ENCODE data around the gene ATF7IP.

ATF7IP gene

GRCh38 chr12:14514946-14515345 lies 149.5 kb downstream of the ATF7IP start:
- DNase-seq (ENCODE audit: low read depth) = no peak
- TF ChIP-seq, protein P1, sequence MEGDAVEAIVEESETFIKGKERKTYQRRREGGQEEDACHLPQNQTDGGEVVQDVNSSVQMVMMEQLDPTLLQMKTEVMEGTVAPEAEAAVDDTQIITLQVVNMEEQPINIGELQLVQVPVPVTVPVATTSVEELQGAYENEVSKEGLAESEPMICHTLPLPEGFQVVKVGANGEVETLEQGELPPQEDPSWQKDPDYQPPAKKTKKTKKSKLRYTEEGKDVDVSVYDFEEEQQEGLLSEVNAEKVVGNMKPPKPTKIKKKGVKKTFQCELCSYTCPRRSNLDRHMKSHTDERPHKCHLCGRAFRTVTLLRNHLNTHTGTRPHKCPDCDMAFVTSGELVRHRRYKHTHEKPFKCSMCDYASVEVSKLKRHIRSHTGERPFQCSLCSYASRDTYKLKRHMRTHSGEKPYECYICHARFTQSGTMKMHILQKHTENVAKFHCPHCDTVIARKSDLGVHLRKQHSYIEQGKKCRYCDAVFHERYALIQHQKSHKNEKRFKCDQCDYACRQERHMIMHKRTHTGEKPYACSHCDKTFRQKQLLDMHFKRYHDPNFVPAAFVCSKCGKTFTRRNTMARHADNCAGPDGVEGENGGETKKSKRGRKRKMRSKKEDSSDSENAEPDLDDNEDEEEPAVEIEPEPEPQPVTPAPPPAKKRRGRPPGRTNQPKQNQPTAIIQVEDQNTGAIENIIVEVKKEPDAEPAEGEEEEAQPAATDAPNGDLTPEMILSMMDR (IDR thresholded peaks at IDR 0.05; ENCODE audit: low read depth, low read length, missing control alignments) = no peak
- no peak overlapping the region for H3K4me3 ChIP-seq (ENCODE audit: low read depth, low read length)

DNA sequence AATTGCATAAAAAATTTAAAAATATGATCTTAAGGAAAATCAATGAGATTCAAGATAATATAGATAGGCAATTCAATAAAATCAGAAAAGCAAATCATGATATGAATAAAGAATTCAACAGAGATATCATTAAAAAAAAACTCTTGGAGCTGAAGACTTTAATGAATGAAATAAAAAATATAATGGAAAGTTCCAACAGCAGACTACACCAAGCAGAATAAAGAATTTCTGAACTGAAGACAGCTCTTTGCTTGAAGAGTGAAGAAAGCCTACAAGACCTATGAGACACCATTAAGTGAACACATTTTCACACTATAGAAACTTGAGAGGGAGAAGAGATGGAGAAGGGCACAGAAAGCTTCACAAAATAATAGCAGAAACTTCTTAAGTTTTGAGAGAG lies 156.3 kb downstream of the ATF7IP start:
- DNase-seq (ENCODE audit: low read depth) = no peak
- TF ChIP-seq, protein P1 (IDR thresholded peaks at IDR 0.05; ENCODE audit: low read depth, low read length, missing control alignments) = no peak
- H3K4me3 ChIP-seq (ENCODE audit: low read depth, low read length) = no peak overlapping the region

GRCh38 chr12:14525964-14526363 lies 160.5 kb downstream of the ATF7IP start:
- TF ChIP-seq, protein P1 (IDR thresholded peaks at IDR 0.05; ENCODE audit: low read depth, low read length, missing control alignments) = no peak
- no peak for DNase-seq (ENCODE audit: low read depth)
- H3K4me3 ChIP-seq (ENCODE audit: low read depth, low read length) = no peak overlapping the region

DNA sequence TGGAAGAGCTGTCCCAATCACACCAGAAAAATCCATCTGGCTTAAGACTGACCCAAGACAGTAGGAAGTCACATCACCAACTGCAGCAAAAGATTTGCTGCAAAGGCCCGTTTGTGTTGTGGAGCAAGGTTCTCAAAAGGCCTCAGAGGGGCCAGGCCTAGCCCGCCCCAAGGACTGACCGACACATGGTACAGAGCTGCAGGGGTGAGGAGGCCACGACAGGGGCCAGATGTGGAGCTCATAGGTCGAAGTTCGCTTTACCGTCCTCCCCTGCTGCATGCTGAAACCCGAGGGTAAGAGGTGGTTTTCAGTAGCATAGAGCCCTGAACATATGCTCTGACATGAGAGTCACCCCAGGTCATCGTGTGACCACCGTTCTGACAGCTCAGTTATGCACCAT lies 166.7 kb downstream of the ATF7IP start:
- TF ChIP-seq, protein P1 (IDR thresholded peaks at IDR 0.05; ENCODE audit: low read depth, low read length, missing control alignments) = no peak
- no peak for DNase-seq (ENCODE audit: low read depth)

GRCh38 chr12:14537088-14537487 lies 171.6 kb downstream of the ATF7IP start:
- TF ChIP-seq, protein P1 (IDR thresholded peaks at IDR 0.05; ENCODE audit: low read depth, low read length, missing control alignments) = no peak
- no peak overlapping the region for H3K4me3 ChIP-seq (ENCODE audit: low read depth, low read length)
- DNase-seq (ENCODE audit: low read depth) = no peak

More for the DNA sequence above, 166.7 kb downstream of the ATF7IP start:
- no peak overlapping the region for H3K4me3 ChIP-seq (ENCODE audit: low read depth, low read length)

- no peak for DNase-seq (ENCODE audit: low read depth)
- TF ChIP-seq, protein P1 (IDR thresholded peaks at IDR 0.05; ENCODE audit: low read depth, low read length, missing control alignments) = no peak
- no peak overlapping the region for H3K4me3 ChIP-seq (ENCODE audit: low read depth, low read length)
These were observed 175.4 kb downstream of the ATF7IP start for GRCh38 chr12:14540801-14541462.
